Caco-2 (cell line): ENCODE data around the gene ATP8A2. TPM values are rescaled to one million over a fixed set of nuclear protein-coding genes. Genes with fewer than 3 reads are reported as not detected.

Source experiments
- BruUV-seq: library from RNA; stranded (reverse); fragments of 400-500 nt; replicated peaks from 2 replicates; lab custom pipeline; 2021; lab: Mats Ljungman, UMichigan
- CTCF ChIA-PET: fragments of 300-600 bp; sonication (Branson Sonifier 250); formaldehyde crosslinking; loops from one replicate; lab custom pipeline; 2022; ENCODE audit warnings: antibody characterized with exemption; lab: Charles Lee
- POLR2A ChIA-PET: fragments of 300-600 bp; sonication (Branson Sonifier 250); formaldehyde crosslinking; loops from one replicate; lab custom pipeline; 2022; ENCODE audit warnings: antibody characterized with exemption; lab: Charles Lee
- DNase-seq, 2 experiments: peaks; one replicate each; pipeline versions ENCODE4 v3.0.0 to v3.0.0-alpha.2; 2020 to 2022
- H3K27me3 ChIP-seq: replicated peaks from 2 replicates; pipeline ENCODE4 v1.6.0; 2011; ENCODE audit warnings: low read length; ENCODE audit not compliant: control insufficient read depth, insufficient read depth
- H3K36me3 ChIP-seq: 2 replicates; pipeline ENCODE4 v1.5.1; 2011; ENCODE audit warnings: low read length; ENCODE audit not compliant: control insufficient read depth, insufficient read depth
- H3K4me1 ChIP-seq: fragments of 250-450 bp; sonication (Bioruptor Pico); 2 replicates; pipeline ENCODE4 v1.5.1; 2020; ENCODE audit warnings: mild to moderate bottlenecking
- H3K4me3 ChIP-seq: 2 replicates; pipeline ENCODE4 v1.5.1; 2011; ENCODE audit warnings: low read depth, mild to moderate bottlenecking, control low read depth, low read length
- H3K9me3 ChIP-seq: fragments of 250-450 bp; sonication (Bioruptor Pico); 2 replicates; pipeline ENCODE4 v1.5.1; 2020; ENCODE audit warnings: mild to moderate bottlenecking, moderate library complexity
- H3K27ac Mint-ChIP-seq: one replicate; pipeline ENCODE4 v1.8.0; 2022; ENCODE audit warnings: mixed read lengths; ENCODE audit not compliant: unreplicated experiment
- H3K27me3 Mint-ChIP-seq: one replicate; pipeline ENCODE4 v1.8.0; 2022; ENCODE audit warnings: mixed read lengths; ENCODE audit not compliant: insufficient read depth, unreplicated experiment
- H3K36me3 Mint-ChIP-seq: one replicate; pipeline ENCODE4 v1.8.0; 2022; ENCODE audit warnings: mild to moderate bottlenecking, mixed read lengths; ENCODE audit not compliant: insufficient read depth, unreplicated experiment
- H3K4me1 Mint-ChIP-seq: one replicate; pipeline ENCODE4 v1.8.0; 2022; ENCODE audit warnings: low read depth, mixed read lengths; ENCODE audit not compliant: unreplicated experiment
- H3K4me3 Mint-ChIP-seq: one replicate; pipeline ENCODE4 v1.8.0; 2022; ENCODE audit warnings: mild to moderate bottlenecking, moderate library complexity, mixed read lengths; ENCODE audit not compliant: unreplicated experiment
- H3K9me3 Mint-ChIP-seq: one replicate; pipeline ENCODE4 v1.8.0; 2022; ENCODE audit warnings: mixed read lengths; ENCODE audit not compliant: unreplicated experiment
- intact Hi-C: fragments of 100-400 bp; cut with micrococcal nuclease; formaldehyde crosslinking; loops from one replicate; pipeline ENCODE4 v1.10.0; 2022; ENCODE audit not compliant: unreplicated experiment
- total RNA-seq: library from RNA; stranded (reverse); gene quantifications from 2 replicates; pipeline ENCODE4 v1.2.3, GENCODE V29; 2022
- TF ChIP-seq, protein P1 (sequence below), 2 experiments: fragments of 200-600 bp in 1 of 2; IDR thresholded peaks; 1 replicate in 1 of 2; 2 replicates in 1 of 2; pipeline versions ENCODE4 v1.5.1 to v1.8.0; 2011 to 2022; ENCODE audit warnings: antibody characterized with exemption in 1 of 2, control low read depth in 1 of 2, inconsistent platforms in 1 of 2, low read depth in 1 of 2, low read length in 1 of 2, mild to moderate bottlenecking in 1 of 2, moderate library complexity in 1 of 2; ENCODE audit not compliant: insufficient read depth in 1 of 2, severe bottlenecking in 1 of 2, unreplicated experiment in 1 of 2

The ATP8A2 gene
- total RNA-seq, 1 experiment from 2014 or later = 0.05 TPM

GRCh38 chr13:25890671-25891212 is 519.0 kb downstream of the ATP8A2 start:
- Mint-ChIP-seq H3K27me3 (no peaks in the 10 kb centered on the region), H3K9me3 (peaks cover 3% of the 10 kb centered on the region), H3K36me3 (no peaks in the 10 kb centered on the region), H3K4me3 (no peak overlapping the region), H3K4me1 (no peaks in the 10 kb centered on the region), H3K27ac (no peak overlapping the region)
- no peaks in the 10 kb centered on the region; the same call in 1 of the 2 replicates for H3K27me3 ChIP-seq
- POLR2A ChIA-PET = no interaction called here
- H3K9me3 ChIP-seq = no peaks in the 10 kb centered on the region
- H3K4me1 ChIP-seq = no peaks in the 10 kb centered on the region
- TF ChIP-seq, protein P1, sequence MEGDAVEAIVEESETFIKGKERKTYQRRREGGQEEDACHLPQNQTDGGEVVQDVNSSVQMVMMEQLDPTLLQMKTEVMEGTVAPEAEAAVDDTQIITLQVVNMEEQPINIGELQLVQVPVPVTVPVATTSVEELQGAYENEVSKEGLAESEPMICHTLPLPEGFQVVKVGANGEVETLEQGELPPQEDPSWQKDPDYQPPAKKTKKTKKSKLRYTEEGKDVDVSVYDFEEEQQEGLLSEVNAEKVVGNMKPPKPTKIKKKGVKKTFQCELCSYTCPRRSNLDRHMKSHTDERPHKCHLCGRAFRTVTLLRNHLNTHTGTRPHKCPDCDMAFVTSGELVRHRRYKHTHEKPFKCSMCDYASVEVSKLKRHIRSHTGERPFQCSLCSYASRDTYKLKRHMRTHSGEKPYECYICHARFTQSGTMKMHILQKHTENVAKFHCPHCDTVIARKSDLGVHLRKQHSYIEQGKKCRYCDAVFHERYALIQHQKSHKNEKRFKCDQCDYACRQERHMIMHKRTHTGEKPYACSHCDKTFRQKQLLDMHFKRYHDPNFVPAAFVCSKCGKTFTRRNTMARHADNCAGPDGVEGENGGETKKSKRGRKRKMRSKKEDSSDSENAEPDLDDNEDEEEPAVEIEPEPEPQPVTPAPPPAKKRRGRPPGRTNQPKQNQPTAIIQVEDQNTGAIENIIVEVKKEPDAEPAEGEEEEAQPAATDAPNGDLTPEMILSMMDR (IDR thresholded peaks at IDR 0.05; ENCODE audit: insufficient read depth in 1 of 2, low read depth in 1 of 2, low read length in 1 of 2, severe bottlenecking in 1 of 2, unreplicated experiment in 1 of 2) = no peak
- intact Hi-C loops = no loop called here
- CTCF ChIA-PET = no interaction called here
- no TSS peak for BruUV-seq
- DNase-seq = no peak
- H3K36me3 ChIP-seq = no peaks in the 10 kb centered on the region
- H3K4me3 ChIP-seq = no peak overlapping the region

- DNase-seq = no peak
- intact Hi-C loops = no loop called here
- Histone ChIP-seq H3K27me3 (no peaks in the 10 kb centered on the region), H3K36me3 (no peaks in the 10 kb centered on the region), H3K4me1 (no peaks in the 10 kb centered on the region), H3K9me3 (peaks cover 6% of the 10 kb centered on the region), H3K4me3 (no peak overlapping the region)
- no peaks in the 10 kb centered on the region for H3K27me3 Mint-ChIP-seq
- TF ChIP-seq, protein P1 (IDR thresholded peaks at IDR 0.05; ENCODE audit: insufficient read depth in 1 of 2, low read depth in 1 of 2, low read length in 1 of 2, severe bottlenecking in 1 of 2, unreplicated experiment in 1 of 2) = no peak
- H3K36me3 Mint-ChIP-seq = no peaks in the 10 kb centered on the region
- peaks cover 42% of the 10 kb centered on the region for H3K9me3 Mint-ChIP-seq
- no peak overlapping the region for H3K4me3 Mint-ChIP-seq
- H3K4me1 Mint-ChIP-seq = peaks cover 8% of the 10 kb centered on the region
- BruUV-seq = no TSS peak
- ChIA-PET POLR2A (no interaction called here), CTCF (no interaction called here)
- H3K27ac Mint-ChIP-seq = no peak overlapping the region
These were observed 527.2 kb downstream of the ATP8A2 start for GRCh38 chr13:25898991-25899390.

DNA sequence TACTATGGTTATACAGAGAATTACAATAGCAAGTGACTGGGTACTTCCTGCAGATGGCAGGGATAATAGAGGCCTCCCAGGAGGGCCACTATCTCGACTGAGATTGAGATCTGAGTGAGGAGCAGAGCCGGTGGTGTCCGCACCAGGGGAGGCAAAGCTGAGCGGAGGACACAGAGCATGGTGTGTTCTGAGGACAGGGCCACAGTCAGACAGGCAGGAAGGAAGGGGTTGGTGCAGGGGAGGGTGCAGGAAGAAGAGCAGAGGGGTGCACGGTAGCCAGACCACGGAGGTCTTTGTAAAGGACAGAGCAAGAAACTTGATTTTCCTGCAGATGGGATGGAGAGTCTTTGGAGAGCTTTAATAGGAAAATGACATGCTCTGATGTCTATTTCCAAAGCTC is 527.7 kb downstream of the ATP8A2 start:
- no peaks in the 10 kb centered on the region for H3K36me3 ChIP-seq
- intact Hi-C loops = no loop called here
- DNase-seq = no peak
- POLR2A ChIA-PET = no interaction called here
- no peaks in the 10 kb centered on the region for H3K4me1 ChIP-seq
- H3K4me3 ChIP-seq = no peak overlapping the region
- CTCF ChIA-PET = no interaction called here
- no TSS peak for BruUV-seq
- TF ChIP-seq, protein P1 (IDR thresholded peaks at IDR 0.05; ENCODE audit: insufficient read depth in 1 of 2, low read depth in 1 of 2, low read length in 1 of 2, severe bottlenecking in 1 of 2, unreplicated experiment in 1 of 2) = no peak
- H3K4me3 Mint-ChIP-seq = no peak overlapping the region
- no peaks in the 10 kb centered on the region for H3K27me3 ChIP-seq
- peaks cover 8% of the 10 kb centered on the region for H3K4me1 Mint-ChIP-seq
- H3K27me3 Mint-ChIP-seq = no peaks in the 10 kb centered on the region
- H3K27ac Mint-ChIP-seq = no peak overlapping the region
- H3K9me3 Mint-ChIP-seq = peaks cover 42% of the 10 kb centered on the region
- peaks cover 6% of the 10 kb centered on the region for H3K9me3 ChIP-seq
- H3K36me3 Mint-ChIP-seq = no peaks in the 10 kb centered on the region
